Stimulated activated CD8-positive, alpha-beta memory T cell treated with anti-CD3 and anti-CD28 coated beads, Interleukin-15, amount 100 ng/mL, for 4 hours (primary cell): Measurements from ENCODE around the gene ZNF33B.
"Not testable (repeated sequence)": the region's sequence is repeated elsewhere in the genome, so short reads cannot be mapped to it uniquely, and the experiment has no call there.

Source experiments
- DNase-seq, 2 donors: peaks; one replicate each; pipeline ENCODE4 v3.0.0-alpha.2; 2020; ENCODE audit warnings: low read depth in 2 of 2

Gene ZNF33B

DNA sequence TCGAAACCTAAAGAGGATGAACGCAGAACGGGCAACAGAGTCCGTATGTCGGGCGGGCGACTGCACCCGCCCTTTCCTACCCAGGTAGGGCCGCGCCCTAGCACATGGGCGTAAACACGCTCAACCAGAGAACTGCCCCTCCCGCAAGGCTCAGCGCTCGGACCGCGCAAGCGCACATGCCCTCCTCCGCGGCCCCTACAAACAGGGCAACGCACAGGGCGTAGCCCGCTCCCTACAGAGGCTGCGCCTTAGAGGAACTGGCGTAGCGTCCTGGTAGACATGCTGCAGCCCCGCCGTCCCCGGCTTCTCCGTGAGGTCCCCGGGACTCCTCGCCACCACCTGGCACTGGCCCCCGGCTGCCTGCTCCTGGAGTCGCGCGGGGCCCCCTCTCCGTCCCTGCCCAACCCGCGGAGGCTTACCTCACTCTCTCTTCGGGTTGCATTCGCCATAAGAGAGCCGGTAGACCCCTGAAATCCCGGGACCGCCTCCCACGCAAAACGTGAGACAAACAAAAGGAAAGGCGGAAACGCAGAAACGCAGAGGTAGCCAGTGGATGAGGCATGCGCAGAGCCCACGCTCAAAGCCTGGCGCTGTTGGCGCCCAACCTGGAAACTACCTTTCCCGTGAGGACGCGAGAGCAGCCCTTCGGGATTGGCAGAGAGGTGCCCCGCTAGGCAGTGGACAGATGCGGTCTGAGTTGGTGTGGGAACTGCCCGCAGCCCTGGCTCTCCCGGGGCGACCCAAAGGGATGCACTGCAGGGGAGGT lies at the start of gene ZNF33B:
TSS of gene ZNF33B (minus strand) at position 516 of the 766 bp plus-strand sequence. CDS start 1,642 bp downstream, outside the sequence.
- peak; percentile 87 to 90 for DNase-seq

DNA sequence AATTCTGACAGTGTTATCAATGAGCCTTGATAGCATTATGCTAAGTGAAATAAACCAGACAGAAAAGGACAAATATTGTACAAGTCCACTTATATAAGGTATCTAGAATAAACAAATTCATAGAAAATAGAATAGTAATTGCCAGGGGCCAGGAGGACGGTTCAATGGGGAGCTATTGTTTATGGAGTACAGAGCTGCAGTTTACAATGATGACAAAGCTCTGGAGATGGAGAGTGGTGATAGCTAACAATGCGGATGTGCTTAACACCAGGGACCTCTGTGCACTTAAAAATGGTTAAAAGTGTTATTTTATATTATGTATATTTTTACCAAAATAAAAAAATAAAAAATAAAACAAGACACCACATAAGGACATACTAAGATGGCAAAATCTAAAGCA lies 46.1 kb upstream of the ZNF33B start:
- DNase-seq = no peak

GRCh38 chr10:42680267-42680666 lies 41.9 kb upstream of the ZNF33B start:
- no peak for DNase-seq

- not testable (repeated sequence) for DNase-seq
Observed at GRCh38 chr10:42665181-42665979, 27.0 kb upstream of the ZNF33B start.

- no peak for DNase-seq
Observed at GRCh38 chr10:42654419-42654818, 16.0 kb upstream of the ZNF33B start.

DNA sequence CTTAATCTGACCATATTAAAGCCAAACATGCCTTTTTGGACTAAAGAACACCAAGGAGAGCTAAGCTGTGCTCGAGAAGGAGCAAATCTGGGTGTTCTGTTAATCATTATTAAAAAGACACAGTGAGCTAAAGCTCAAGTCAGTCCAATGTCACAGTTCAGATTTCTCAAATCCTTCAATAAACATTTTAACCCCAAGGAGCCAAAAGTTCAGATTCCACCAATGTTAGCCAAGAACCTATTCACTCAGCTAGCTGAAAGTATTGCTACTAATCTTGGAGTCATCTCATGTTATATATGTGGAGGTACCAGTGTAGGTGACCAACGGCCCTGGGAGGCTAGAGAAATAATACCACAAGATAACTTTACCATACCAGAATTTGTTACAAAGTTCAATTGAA lies 14.5 kb upstream of the ZNF33B start:
- no peak for DNase-seq

DNA sequence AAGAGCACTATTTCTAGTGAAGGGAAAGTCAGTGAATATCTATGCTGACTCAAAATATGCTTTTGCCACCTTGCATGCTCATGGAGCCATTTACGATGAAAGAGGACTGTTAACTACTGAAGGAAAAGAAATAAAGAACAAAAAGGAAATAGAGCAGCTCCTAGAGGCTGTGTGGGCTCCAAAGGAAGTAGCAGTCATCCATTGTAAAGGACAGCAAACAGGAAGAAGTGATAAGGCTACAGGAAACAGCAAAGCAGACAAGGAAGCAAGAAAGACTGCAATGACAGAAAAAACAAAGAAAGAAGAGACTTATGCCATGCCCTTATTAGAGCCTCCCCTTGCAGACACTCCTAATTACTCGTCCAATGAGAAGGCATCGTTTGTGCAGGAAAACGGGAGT lies 12.0 kb upstream of the ZNF33B start:
- no peak for DNase-seq

GRCh38 chr10:42648512-42648911 lies 10.1 kb upstream of the ZNF33B start:
- DNase-seq = no peak

DNA sequence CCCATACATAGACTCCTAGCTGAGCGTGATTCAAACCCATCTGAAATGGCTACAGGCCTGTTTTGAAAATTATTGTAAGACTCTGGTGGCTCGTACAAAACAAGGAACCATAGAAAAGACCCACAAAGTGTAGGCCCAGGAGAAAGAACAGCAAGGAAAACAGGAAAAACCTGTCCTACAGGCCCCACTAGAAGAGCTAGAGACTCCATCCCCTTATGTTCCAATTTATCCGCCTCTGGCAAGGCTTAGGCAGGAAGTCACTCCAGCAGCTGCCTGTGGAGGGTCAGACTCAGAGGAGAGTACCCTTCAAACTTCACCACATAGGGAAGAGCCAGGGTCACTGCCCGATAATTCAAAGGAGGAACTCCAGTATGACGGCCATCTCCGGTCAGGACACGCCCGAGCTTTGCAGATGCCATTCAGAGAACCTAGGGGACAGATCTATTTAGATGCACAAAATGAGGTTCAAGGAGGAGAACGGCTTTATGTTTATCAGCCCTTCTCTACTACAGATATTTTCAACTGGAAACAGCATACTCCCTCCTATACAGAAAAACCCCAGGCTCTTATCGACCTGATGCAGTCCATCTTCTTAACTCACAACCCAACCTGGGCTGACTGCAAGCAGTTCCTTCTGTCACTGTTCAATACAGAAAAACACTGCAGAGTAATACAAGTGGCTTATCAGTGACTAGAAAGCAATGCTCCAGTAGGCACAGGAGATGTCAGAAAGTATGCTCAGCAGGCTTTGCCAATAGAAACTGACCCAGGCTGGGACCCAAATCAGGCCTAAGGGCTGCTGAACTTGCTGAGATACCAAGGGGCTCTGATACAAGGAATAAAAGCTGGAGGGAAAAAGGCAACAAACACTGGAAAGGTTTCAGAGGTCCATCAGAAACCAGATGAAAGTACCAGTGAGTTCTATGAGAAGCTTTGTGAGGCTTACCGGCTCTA lies 8.6 kb upstream of the ZNF33B start:
- no peak for DNase-seq

- DNase-seq = no peak
Observed at GRCh38 chr10:42646214-42646613, 7.8 kb upstream of the ZNF33B start.

GRCh38 chr10:42645516-42645915 lies 7.1 kb upstream of the ZNF33B start:
- no peak for DNase-seq

DNA sequence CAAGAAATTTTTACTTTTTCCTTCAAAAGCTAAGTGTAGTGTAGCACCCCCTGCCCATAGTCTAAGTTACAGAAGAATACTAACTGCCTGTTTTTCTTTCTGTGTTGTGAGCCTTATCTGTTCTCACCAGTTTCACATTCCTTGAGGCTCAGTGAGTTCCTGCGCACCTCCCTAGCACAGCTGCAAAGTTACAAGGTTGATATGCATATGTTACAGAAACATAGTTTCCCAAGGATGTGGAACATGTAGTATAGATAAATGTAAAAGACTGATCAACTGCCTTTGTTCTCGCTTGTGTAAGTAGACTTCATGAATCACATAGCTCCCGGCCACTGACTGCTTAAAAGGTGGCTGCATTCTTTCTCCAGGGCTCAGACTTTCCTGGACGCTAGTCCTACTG lies 6.7 kb upstream of the ZNF33B start:
- DNase-seq = no peak

- no peak for DNase-seq
Observed at GRCh38 chr10:42640610-42641229, 2.4 kb upstream of the ZNF33B start.

DNA sequence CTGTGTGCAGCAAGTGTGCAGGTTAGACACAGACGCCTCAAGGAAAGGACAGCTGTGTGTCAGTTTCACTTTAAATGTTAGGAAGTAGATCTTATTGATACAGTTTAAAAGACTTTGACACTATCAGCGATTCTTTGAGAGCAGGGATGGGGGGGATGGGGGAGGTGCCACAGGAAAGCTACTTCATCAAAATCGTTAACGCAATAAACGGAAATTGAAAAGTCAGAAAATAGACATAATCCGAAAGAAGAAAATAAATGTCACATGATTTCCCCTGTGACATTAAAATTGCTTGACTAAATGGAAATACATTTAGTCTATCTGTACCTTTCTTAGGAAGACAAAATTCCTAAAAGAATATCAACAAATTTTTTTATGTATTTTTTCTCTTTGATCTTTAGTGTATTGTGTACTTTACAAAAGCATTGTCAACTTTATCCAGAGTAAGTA lies 476 bp upstream of the ZNF33B start:
- DNase-seq = no peak

- no peak for DNase-seq
Observed at GRCh38 chr10:42637648-42638054, 719 bp downstream of the ZNF33B start.

GRCh38 chr10:42637142-42637541 lies 1.2 kb downstream of the ZNF33B start:
- DNase-seq = no peak

DNA sequence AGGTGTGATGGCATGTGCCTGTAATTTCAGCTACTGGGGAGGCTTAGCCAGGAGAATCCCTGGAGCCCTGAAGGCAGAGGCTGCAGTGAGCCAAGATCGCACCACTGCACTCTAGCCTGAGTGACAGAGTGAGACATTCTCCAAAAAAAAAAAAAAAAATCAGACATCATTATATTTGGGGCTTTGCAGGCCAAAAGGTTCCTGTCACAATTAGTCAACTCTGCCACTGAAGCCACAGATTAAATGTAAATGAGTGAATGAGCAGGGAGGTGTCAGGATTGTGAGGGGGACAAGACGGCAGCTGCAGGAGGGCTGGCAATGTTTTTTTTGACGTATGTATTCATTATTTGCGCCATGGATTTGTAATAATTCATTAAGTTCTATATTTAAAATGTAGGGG lies 3.3 kb downstream of the ZNF33B start:
- no peak for DNase-seq

DNA sequence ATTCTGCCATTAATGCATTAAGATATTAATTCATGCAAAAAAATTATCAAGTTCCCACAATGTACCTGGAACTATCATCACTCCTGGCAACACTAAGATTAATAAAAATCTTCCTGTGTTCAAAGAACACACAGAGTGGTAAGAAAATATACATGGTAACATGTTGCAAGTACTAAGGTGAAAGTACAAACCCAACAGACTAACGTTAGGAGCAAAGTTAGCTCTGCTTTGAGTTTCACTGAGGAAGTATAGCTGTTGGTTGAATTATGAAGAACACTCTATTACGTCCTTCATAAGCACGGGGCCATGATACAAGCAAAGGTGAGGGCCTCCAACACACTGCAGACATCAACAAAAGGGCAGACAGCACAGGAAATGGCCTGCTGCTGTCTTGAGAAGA lies 5.8 kb downstream of the ZNF33B start:
- DNase-seq = no peak

DNA sequence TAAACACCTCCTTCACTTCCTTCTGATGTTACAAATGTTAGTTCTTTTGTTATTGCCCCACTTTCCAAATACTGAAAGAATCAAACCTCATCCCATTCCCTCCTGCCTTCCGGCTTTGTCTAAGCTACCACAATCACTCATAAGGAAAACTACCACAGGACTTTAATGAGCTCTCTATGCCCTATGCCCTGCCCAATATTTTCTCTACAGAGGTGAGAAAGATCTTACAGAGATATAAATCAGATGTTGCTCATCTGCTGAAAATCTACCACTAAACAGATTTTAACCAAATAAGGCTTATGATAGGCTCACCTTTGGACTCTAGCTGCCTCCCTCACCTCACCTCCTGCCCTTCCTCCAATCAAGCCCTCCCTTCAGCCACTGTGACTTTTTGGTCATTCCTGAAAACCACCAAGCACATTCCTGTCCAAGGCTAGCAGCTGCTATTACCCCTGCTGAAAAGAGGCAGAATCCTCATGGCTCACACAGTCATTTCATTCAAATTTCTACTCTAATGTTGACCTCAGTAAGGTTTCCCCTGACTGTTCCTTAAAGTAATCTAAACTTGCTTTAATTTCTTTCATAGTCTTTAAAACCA lies 7.7 kb downstream of the ZNF33B start:
- DNase-seq = no peak

- DNase-seq = no peak
Observed at GRCh38 chr10:42623929-42624328, 14.4 kb downstream of the ZNF33B start.

DNA sequence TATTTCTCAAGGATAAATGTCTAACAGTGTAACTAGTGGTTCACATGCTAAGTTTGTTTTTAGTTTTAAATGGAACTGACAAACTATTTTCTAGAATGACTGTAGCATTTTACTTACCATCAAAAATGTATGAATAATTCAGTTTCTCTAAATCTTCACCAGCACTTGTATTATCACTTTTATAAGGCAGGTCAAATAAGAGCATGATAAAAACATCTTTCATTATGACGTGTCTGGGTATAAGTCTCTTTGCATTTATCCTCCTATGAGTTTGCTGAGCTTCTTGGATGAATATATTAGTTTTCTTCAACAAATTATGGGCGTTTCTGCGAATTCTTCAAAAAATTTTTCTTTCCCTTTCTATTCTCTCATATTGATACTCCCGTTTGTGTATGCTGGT lies 19.9 kb downstream of the ZNF33B start:
- no peak for DNase-seq
